Measurements from ENCODE around the gene LZTR1. TPM values are rescaled to one million over a fixed set of nuclear protein-coding genes. Genes with fewer than 3 reads are reported as not detected.

LZTR1 gene
- total RNA-seq, 4 donors from 2014 or later = 42.4 to 76.3 (median 57.2) TPM

DNA sequence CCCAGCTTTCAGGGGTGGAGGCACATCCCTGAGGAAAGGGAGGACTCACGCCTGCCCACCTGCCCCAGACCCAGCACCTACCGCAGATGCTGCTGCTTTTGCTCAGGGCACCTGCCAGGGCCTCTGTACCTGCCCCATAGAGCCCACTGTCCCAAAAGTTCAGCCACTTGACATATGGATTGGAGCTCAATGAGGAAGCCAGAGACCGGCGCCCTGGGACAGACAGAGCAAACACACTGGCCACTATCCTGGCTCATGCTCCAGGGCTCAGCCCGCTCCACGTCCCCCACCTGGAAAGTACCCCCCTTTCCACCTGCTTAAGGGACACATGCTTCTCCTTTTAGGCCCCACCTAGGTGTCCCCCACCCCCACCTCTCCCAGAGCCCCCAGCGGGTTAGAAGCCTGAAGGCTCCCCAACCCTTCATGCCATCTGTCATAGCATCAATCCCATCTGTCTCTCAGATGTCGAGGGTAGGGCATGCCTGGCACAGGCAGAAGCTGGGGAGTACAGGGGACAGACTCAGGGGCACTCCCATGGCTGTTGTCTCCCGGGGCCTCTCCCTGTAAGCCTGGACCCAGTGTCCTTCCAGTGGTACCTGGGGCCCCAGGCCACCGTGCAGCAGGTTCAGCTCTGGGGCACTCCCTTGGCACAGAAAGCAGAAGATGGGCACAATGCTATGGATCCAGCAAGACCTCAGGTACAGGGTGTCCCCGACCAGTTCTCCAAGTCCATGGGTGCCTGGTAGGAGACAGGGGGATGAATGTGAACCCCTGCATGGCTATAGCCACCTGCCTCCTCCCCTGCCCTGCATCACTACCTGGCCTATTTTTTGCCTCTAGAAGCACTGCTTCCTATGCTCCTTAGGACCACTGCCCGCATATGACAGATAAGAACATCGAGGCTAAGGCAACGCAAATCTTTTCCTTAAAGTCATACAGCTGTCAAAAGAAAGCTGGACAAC lies 30.6 kb downstream of the LZTR1 start:
- Histone ChIP-seq H3K9me3 (no peaks in the 10 kb centered on the region), H3K4me1 (peaks cover 22 to 27% (median 25%) of the 10 kb centered on the region in 4 donors), H3K27me3 (no peaks in the 10 kb centered on the region), H3K4me3 (no peak overlapping the region), H3K36me3 (no peaks in the 10 kb centered on the region), H3K27ac (replicated peaks in 1 of 4) (peak overlapping the region in 1 of 4 donors; percentile 86)
- WGBS = 87% methylated on average over 8 of the region's 14 CpGs
- no peak for TF ChIP-seq POLR2AphosphoS5 (IDR thresholded peaks at IDR 0.05)
- TF ChIP-seq, protein P1, sequence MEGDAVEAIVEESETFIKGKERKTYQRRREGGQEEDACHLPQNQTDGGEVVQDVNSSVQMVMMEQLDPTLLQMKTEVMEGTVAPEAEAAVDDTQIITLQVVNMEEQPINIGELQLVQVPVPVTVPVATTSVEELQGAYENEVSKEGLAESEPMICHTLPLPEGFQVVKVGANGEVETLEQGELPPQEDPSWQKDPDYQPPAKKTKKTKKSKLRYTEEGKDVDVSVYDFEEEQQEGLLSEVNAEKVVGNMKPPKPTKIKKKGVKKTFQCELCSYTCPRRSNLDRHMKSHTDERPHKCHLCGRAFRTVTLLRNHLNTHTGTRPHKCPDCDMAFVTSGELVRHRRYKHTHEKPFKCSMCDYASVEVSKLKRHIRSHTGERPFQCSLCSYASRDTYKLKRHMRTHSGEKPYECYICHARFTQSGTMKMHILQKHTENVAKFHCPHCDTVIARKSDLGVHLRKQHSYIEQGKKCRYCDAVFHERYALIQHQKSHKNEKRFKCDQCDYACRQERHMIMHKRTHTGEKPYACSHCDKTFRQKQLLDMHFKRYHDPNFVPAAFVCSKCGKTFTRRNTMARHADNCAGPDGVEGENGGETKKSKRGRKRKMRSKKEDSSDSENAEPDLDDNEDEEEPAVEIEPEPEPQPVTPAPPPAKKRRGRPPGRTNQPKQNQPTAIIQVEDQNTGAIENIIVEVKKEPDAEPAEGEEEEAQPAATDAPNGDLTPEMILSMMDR (IDR thresholded peaks at IDR 0.05) = no peak
- TF ChIP-seq EP300 (IDR thresholded peaks at IDR 0.05) = no peak
- no peak for TF ChIP-seq POLR2A (IDR thresholded peaks at IDR 0.05; ENCODE audit: low read depth)
- no peak for DNase-seq (ENCODE audit: extremely low spot score)
- intact Hi-C loops (cut with DNase I) = loop anchor here (10.0 kb wide), 1 partner anchor 48 kb away; the partner anchor contains the start of gene AIFM3

DNA sequence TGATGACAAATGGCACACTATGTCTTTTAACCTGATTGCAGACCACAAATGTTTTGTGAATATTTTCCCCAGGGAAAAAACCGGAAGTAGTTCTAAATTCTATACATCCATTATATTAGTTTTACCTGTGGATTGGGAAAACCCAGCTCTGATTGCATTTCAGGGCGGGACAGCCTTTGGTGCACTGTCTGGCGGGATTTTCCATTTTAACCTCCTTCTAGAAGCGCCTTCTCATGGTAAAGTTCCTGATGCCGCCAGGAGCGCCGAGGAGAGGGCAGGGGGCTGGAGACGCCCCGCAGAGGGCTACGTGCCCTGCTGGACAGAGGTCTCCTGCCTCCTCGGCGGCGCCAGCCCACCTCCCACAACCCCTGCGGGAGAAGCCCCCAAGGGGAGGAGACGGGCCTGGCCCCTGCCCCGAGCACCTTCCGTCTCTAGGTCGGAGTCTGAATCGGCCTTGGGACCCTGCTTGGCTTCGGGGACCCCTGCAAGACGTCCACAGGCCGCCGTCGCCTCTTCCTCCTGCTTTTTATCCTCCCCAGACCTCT lies 31.6 kb downstream of the LZTR1 start:
- H3K4me1 ChIP-seq = peaks cover 22 to 27% (median 25%) of the 10 kb centered on the region in 4 donors
- DNase-seq (ENCODE audit: extremely low spot score) = no peak
- peak overlapping the region; percentile 53 to 66 (median 59) for H3K4me3 ChIP-seq
- intact Hi-C loops (cut with DNase I) = loop anchor here (10.0 kb wide), 1 partner anchor 49 kb away; the partner anchor contains the start of gene AIFM3
- H3K27me3 ChIP-seq = no peaks in the 10 kb centered on the region
- H3K36me3 ChIP-seq = no peaks in the 10 kb centered on the region
- WGBS = 4% methylated on average over 18 of the region's 24 CpGs
- peak overlapping the region; percentile 71 to 86 (median 80) for H3K27ac ChIP-seq (replicated peaks in 1 of 4)
- no peaks in the 10 kb centered on the region for H3K9me3 ChIP-seq
- no peak for TF ChIP-seq POLR2A (IDR thresholded peaks at IDR 0.05; ENCODE audit: low read depth)
- TF ChIP-seq, protein P1 (IDR thresholded peaks at IDR 0.05) = no peak
- TF ChIP-seq POLR2AphosphoS5 (IDR thresholded peaks at IDR 0.05) = no peak
- TF ChIP-seq EP300 (IDR thresholded peaks at IDR 0.05) = no peak

DNA sequence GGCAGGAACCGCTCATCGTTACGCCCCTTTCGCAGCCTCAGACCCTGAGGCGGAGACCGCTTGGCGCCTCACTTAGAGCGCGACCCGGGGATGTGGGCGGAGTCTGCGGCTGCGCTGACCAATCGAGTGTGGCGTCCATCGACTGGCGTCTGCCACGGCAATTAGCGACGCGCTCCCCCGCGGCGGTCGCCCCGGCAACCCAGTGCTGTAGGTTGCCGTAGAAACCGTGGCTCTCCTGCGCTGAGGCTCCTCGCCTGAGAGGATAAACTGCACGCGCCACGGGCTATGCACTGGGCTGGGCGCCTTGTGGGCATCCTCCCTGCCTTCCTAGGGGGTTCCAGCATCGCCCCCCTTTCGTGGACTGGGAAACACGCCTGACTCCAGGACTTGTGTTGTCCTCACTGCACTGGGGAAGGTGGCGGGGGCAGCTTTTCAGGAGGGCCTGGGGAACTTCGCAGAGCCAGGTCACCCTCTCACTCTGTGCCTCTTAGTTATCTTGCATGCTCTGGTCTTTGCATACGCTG lies 32.2 kb downstream of the LZTR1 start:
- intact Hi-C loops (cut with DNase I) = loop anchor here (10.0 kb wide), 1 partner anchor 49 kb away; the partner anchor contains the start of gene AIFM3
- H3K27ac ChIP-seq (replicated peaks in 1 of 4) = peak overlapping the region; percentile 71 to 86 (median 80)
- H3K4me3 ChIP-seq = peak overlapping the region; percentile 53 to 66 (median 59)
- H3K27me3 ChIP-seq = no peaks in the 10 kb centered on the region
- 1% methylated on average over 22 of the region's 40 CpGs for WGBS
- DNase-seq (ENCODE audit: extremely low spot score) = peak; percentile 94
- H3K9me3 ChIP-seq = no peaks in the 10 kb centered on the region
- TF ChIP-seq, protein P1 (IDR thresholded peaks at IDR 0.05) = no peak
- peak; percentile 29 to 51 for TF ChIP-seq POLR2AphosphoS5 (IDR thresholded peaks at IDR 0.05)
- H3K36me3 ChIP-seq = no peaks in the 10 kb centered on the region
- peaks cover 22 to 27% (median 25%) of the 10 kb centered on the region in 4 donors for H3K4me1 ChIP-seq

DNA sequence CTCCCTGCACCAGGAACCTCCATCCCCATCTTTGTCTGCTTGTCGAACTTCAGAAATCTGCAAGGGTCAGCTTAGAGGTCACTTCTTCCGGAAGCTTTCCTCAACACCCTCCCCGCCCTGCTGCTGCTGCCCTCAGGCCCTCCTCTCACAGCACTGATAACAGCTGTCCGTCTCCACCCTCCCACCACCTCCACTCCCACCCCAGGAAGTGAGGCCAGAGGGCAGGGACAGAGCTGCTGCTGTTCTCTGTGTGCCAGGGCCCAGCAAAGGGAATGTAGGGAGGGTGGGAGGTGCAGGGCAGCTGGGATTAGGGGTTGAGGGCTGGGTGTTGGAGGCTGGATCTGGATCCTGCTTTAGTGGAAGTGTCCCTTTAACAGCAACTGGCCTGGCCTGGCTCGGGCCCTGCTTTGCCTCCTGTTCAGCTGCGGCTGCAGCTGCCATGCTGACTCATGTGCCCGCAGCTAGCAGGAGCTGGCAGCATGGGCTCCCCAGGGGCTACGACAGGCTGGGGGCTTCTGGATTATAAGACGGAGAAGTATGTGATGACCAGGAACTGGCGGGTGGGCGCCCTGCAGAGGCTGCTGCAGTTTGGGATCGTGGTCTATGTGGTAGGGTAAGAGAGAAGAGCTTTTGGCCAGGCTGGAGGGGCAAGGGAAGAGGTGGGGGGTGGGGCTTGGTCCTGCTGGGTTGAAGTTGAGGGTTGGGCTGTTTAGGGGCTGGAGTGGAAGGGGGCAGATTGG lies 32.8 kb downstream of the LZTR1 start, which contains the start of gene P2RX6:
Gene P2RX6 (plus strand): TSS at position 440 of the 740 bp plus-strand sequence. CDS start 10 bp downstream, at position 450.
- no peak for DNase-seq (ENCODE audit: extremely low spot score)
- TF ChIP-seq EP300 (IDR thresholded peaks at IDR 0.05) (no peak), POLR2A (IDR thresholded peaks at IDR 0.05; ENCODE audit: low read depth) (no peak), POLR2AphosphoS5 (IDR thresholded peaks at IDR 0.05) (no peak)
- TF ChIP-seq, protein P1 (IDR thresholded peaks at IDR 0.05) = no peak
- Histone ChIP-seq H3K27me3 (no peaks in the 10 kb centered on the region), H3K36me3 (no peaks in the 10 kb centered on the region), H3K27ac (replicated peaks in 1 of 4) (peak within 1 kb of the TSS; percentile 71 to 86 (median 80)), H3K4me3 (peak within 1 kb of the TSS; percentile 53 to 66 (median 59)), H3K4me1 (peaks cover 22 to 27% (median 25%) of the 10 kb centered on the region in 4 donors), H3K9me3 (no peaks in the 10 kb centered on the region)
- intact Hi-C loops (cut with DNase I) = loop anchor here (10.0 kb wide), 1 partner anchor 50 kb away; the partner anchor contains the start of gene AIFM3
- 34% methylated on average over 11 of the region's 12 CpGs for WGBS
